Activated naive CD8-positive, alpha-beta T cell treated with anti-CD3 and anti-CD28 coated beads, Interleukin-2, amount 10 ng/mL, durations not matched to agents 7 days and 5 days (primary cell): Measurements from ENCODE around the gene FER. TPM values are rescaled to one million over a fixed set of nuclear protein-coding genes. Genes with fewer than 3 reads are reported as not detected.
"Not testable (repeated sequence)": the region's sequence is repeated elsewhere in the genome, so short reads cannot be mapped to it uniquely, and the experiment has no call there.

Experiments used
- ATAC-seq: fragments of 150-1000 bp; cut with Tn5 transposase; one replicate; pipeline ENCODE4 v1.10.0; 2021; ENCODE audit warnings: low read depth, moderate library complexity
- POLR2A ChIA-PET: fragments of 350-600 bp; sonication (Branson Sonifier 250); formaldehyde crosslinking; loops from one replicate; lab custom pipeline; 2021; ENCODE audit warnings: antibody characterized with exemption; lab: Charles Lee
- DNase-seq: peaks from one replicate; pipeline ENCODE4 v3.0.0; 2021
- H3K27ac Mint-ChIP-seq: one replicate; pipeline ENCODE4 v1.8.0; 2022; ENCODE audit warnings: mild to moderate bottlenecking, mixed read lengths
- H3K27me3 Mint-ChIP-seq: one replicate; pipeline ENCODE4 v1.8.0; 2022; ENCODE audit warnings: mild to moderate bottlenecking, moderate library complexity, mixed read lengths
- H3K36me3 Mint-ChIP-seq: one replicate; pipeline ENCODE4 v1.8.0; 2021; ENCODE audit warnings: mild to moderate bottlenecking, mixed read lengths
- H3K4me1 Mint-ChIP-seq: one replicate; pipeline ENCODE4 v1.8.0; 2021; ENCODE audit warnings: mixed read lengths
- H3K4me3 Mint-ChIP-seq: one replicate; pipeline ENCODE4 v1.8.0; 2022; ENCODE audit warnings: mild to moderate bottlenecking, moderate library complexity, mixed read lengths
- H3K9me3 Mint-ChIP-seq: one replicate; pipeline ENCODE4 v1.8.0; 2021; ENCODE audit warnings: mixed read lengths
- total RNA-seq, 2 experiments: library from RNA; stranded (reverse); gene quantifications; one replicate each; pipeline ENCODE4 v1.2.3, GENCODE V29; 2021

The FER gene
- 10 to 100 TPM; 10.8 to 13.5 TPM for total RNA-seq

GRCh38 chr5:108747774-108748400, at the start of gene FER:
Gene FER (plus strand): TSS chr5:108747897. CDS start chr5:108798183, 50,286 bp downstream.
- ATAC-seq (no peak), DNase-seq (no peak)
- Mint-ChIP-seq H3K27me3 (peaks cover 23% of the 10 kb centered on the region), H3K4me3 (peak within 1 kb of the TSS; percentile 94), H3K27ac (peak within 1 kb of the TSS; percentile 80), H3K4me1 (peaks cover 10% of the 10 kb centered on the region), H3K9me3 (no peaks in the 10 kb centered on the region), H3K36me3 (no peaks in the 10 kb centered on the region)
- POLR2A ChIA-PET: interaction anchor here (2.3 kb wide), 1 partner anchor 20 kb away, joined by 10 read pairs; no protein-coding TSS in a partner anchor

GRCh38 chr5:108700388-108700787, 47.3 kb upstream of the FER start:
- H3K27ac Mint-ChIP-seq, H3K36me3 Mint-ChIP-seq, H3K4me1 Mint-ChIP-seq, ATAC-seq, H3K4me3 Mint-ChIP-seq, POLR2A ChIA-PET, H3K9me3 Mint-ChIP-seq, DNase-seq: not testable (repeated sequence)
- peaks cover 11% of the 10 kb centered on the region for H3K27me3 Mint-ChIP-seq

- H3K4me3 Mint-ChIP-seq: no peak overlapping the region
- ATAC-seq (no peak), DNase-seq (no peak)
- H3K4me1 Mint-ChIP-seq: no peaks in the 10 kb centered on the region
- H3K27me3 Mint-ChIP-seq: peaks cover 9% of the 10 kb centered on the region
- no peaks in the 10 kb centered on the region for H3K36me3 Mint-ChIP-seq
- POLR2A ChIA-PET: no interaction called here
- H3K27ac Mint-ChIP-seq: no peak overlapping the region
- H3K9me3 Mint-ChIP-seq: no peaks in the 10 kb centered on the region
These were observed 46.8 kb upstream of the FER start for GRCh38 chr5:108700930-108701329.

- H3K9me3 Mint-ChIP-seq: no peaks in the 10 kb centered on the region
- no peaks in the 10 kb centered on the region for H3K36me3 Mint-ChIP-seq
- H3K27me3 Mint-ChIP-seq: peaks cover 4% of the 10 kb centered on the region
- H3K4me1 Mint-ChIP-seq: no peaks in the 10 kb centered on the region
- no peak overlapping the region for H3K27ac Mint-ChIP-seq
- no peak for DNase-seq
- POLR2A ChIA-PET: no interaction called here
- no peak overlapping the region for H3K4me3 Mint-ChIP-seq
- no peak for ATAC-seq
These were observed 45.2 kb upstream of the FER start for GRCh38 chr5:108702546-108702945.

GRCh38 chr5:108703313-108703712, 44.4 kb upstream of the FER start:
- no peaks in the 10 kb centered on the region for H3K4me1 Mint-ChIP-seq
- H3K36me3 Mint-ChIP-seq: no peaks in the 10 kb centered on the region
- no peak overlapping the region for H3K27ac Mint-ChIP-seq
- ATAC-seq: no peak
- POLR2A ChIA-PET: no interaction called here
- H3K27me3 Mint-ChIP-seq: peaks cover 2% of the 10 kb centered on the region
- no peak overlapping the region for H3K4me3 Mint-ChIP-seq
- DNase-seq: no peak
- H3K9me3 Mint-ChIP-seq: no peaks in the 10 kb centered on the region

GRCh38 chr5:108707141-108707540, 40.6 kb upstream of the FER start:
- Mint-ChIP-seq H3K9me3 (no peaks in the 10 kb centered on the region), H3K4me3 (no peak overlapping the region), H3K27me3 (peaks cover 10% of the 10 kb centered on the region), H3K36me3 (no peaks in the 10 kb centered on the region), H3K4me1 (no peaks in the 10 kb centered on the region), H3K27ac (no peak overlapping the region)
- DNase-seq: no peak
- POLR2A ChIA-PET: no interaction called here
- ATAC-seq: no peak

GRCh38 chr5:108711898-108712297, 35.8 kb upstream of the FER start:
- Mint-ChIP-seq H3K27me3 (peaks cover 21% of the 10 kb centered on the region), H3K27ac (no peak overlapping the region), H3K4me3 (no peak overlapping the region), H3K36me3 (no peaks in the 10 kb centered on the region), H3K9me3 (no peaks in the 10 kb centered on the region), H3K4me1 (no peaks in the 10 kb centered on the region)
- DNase-seq (no peak), ATAC-seq (no peak)
- POLR2A ChIA-PET: no interaction called here

- POLR2A ChIA-PET: no interaction called here
- Mint-ChIP-seq H3K9me3 (no peaks in the 10 kb centered on the region), H3K36me3 (no peaks in the 10 kb centered on the region), H3K4me1 (no peaks in the 10 kb centered on the region), H3K27ac (no peak overlapping the region), H3K4me3 (no peak overlapping the region), H3K27me3 (peaks cover 20% of the 10 kb centered on the region)
- ATAC-seq: no peak
- no peak for DNase-seq
These were observed 32.3 kb upstream of the FER start for GRCh38 chr5:108715408-108715807.

- Mint-ChIP-seq H3K4me3 (no peak overlapping the region), H3K27ac (no peak overlapping the region), H3K27me3 (peaks cover 28% of the 10 kb centered on the region), H3K36me3 (peaks cover 1% of the 10 kb centered on the region), H3K9me3 (peaks cover 1% of the 10 kb centered on the region), H3K4me1 (no peaks in the 10 kb centered on the region)
- ATAC-seq (no peak), DNase-seq (no peak)
- POLR2A ChIA-PET: no interaction called here
These were observed 27.3 kb upstream of the FER start for GRCh38 chr5:108720391-108720790.

GRCh38 chr5:108726446-108727235, 21.1 kb upstream of the FER start:
- H3K27me3 Mint-ChIP-seq: peaks cover 53% of the 10 kb centered on the region
- H3K36me3 Mint-ChIP-seq: no peaks in the 10 kb centered on the region
- no peak for DNase-seq
- no peaks in the 10 kb centered on the region for H3K9me3 Mint-ChIP-seq
- ATAC-seq: no peak
- POLR2A ChIA-PET: interaction anchor here (2.4 kb wide), 1 partner anchor 22 kb away, joined by 10 read pairs; no protein-coding TSS in a partner anchor
- H3K4me1 Mint-ChIP-seq: peaks cover 19% of the 10 kb centered on the region
- no peak overlapping the region for H3K27ac Mint-ChIP-seq
- H3K4me3 Mint-ChIP-seq: no peak overlapping the region

GRCh38 chr5:108727236-108727650, 20.5 kb upstream of the FER start:
- no peak for ATAC-seq
- no peak for DNase-seq
- Mint-ChIP-seq H3K27me3 (peaks cover 49% of the 10 kb centered on the region), H3K4me3 (peak overlapping the region; percentile 76), H3K36me3 (no peaks in the 10 kb centered on the region), H3K9me3 (no peaks in the 10 kb centered on the region), H3K4me1 (peaks cover 19% of the 10 kb centered on the region), H3K27ac (peak overlapping the region; percentile 75)
- POLR2A ChIA-PET: interaction anchor here (1.3 to 2.4 kb wide), 3 partner anchors 22 to 683 kb away, joined by 3 to 10 read pairs (median 4); partner anchors contain the start of genes FBXL17 and PJA2

- no peaks in the 10 kb centered on the region for H3K9me3 Mint-ChIP-seq
- POLR2A ChIA-PET: interaction anchor here (1.2 to 2.4 kb wide), 4 partner anchors 21 to 682 kb away, joined by 3 to 10 read pairs (median 4); partner anchors contain the start of genes FBXL17 and PJA2
- peak overlapping the region; percentile 75 for H3K27ac Mint-ChIP-seq
- peak; percentile 59 for DNase-seq
- H3K4me1 Mint-ChIP-seq: peaks cover 19% of the 10 kb centered on the region
- peak; percentile 85 for ATAC-seq
- peaks cover 49% of the 10 kb centered on the region for H3K27me3 Mint-ChIP-seq
- no peaks in the 10 kb centered on the region for H3K36me3 Mint-ChIP-seq
- H3K4me3 Mint-ChIP-seq: peak overlapping the region; percentile 76
These were observed 19.8 kb upstream of the FER start for GRCh38 chr5:108727651-108728565.
